IMR-90 (cell line): Measurements from ENCODE around the gene RET. TPM values are rescaled to one million over a fixed set of nuclear protein-coding genes. Genes with fewer than 3 reads are reported as not detected.

Experiments
- ATAC-seq: fragments of 200-7000 bp; cut with Tn5 transposase; 2 replicates; pipeline ENCODE4 v1.9.1; 2020; ENCODE audit warnings: low read depth, mild to moderate bottlenecking, moderate library complexity
- BruUV-seq: library from RNA; stranded (reverse); fragments of 400-500 nt; replicated peaks from 2 replicates; lab custom pipeline; 2021; lab: Mats Ljungman, UMichigan
- CTCF ChIA-PET: fragments of 300-600 bp; formaldehyde crosslinking; extraction: SDS; loops from one replicate; lab custom pipeline; 2021; ENCODE audit warnings: antibody characterized with exemption; lab: Yijun Ruan, JAX
- POLR2A ChIA-PET: fragments of 300-600 bp; sonication (Branson Sonifier 250); formaldehyde crosslinking; loops from one replicate; lab custom pipeline; 2022; ENCODE audit warnings: antibody characterized with exemption; ENCODE audit not compliant: unreplicated experiment; lab: Charles Lee
- DNase-seq: peaks from one replicate; pipeline ENCODE4 v3.0.0; 2013
- H2AFZ ChIP-seq: replicated peaks from 2 replicates; pipeline ENCODE3; 2013; ENCODE audit warnings: low read length, mild to moderate bottlenecking; ENCODE audit not compliant: poor library complexity
- H2AK5ac ChIP-seq: 2 replicates; pipeline ENCODE4 v1.6.1; 2013; ENCODE audit warnings: low read depth, low read length, inconsistent platforms
- H2AK9ac ChIP-seq: replicated peaks from 2 replicates; pipeline ENCODE3; 2013; ENCODE audit warnings: mild to moderate bottlenecking, low read depth, low read length, moderate library complexity; ENCODE audit not compliant: poor library complexity
- H2BK120ac ChIP-seq: 2 replicates; pipeline ENCODE4 v1.6.1; 2013; ENCODE audit warnings: low read depth, low read length, inconsistent platforms
- H2BK15ac ChIP-seq: 3 replicates; pipeline ENCODE4 v1.6.1; 2013; ENCODE audit warnings: low read depth, low read length, inconsistent platforms
- H2BK20ac ChIP-seq: 2 replicates; pipeline ENCODE4 v1.6.1; 2013; ENCODE audit warnings: low read depth, mild to moderate bottlenecking, inconsistent platforms, low read length, moderate library complexity
- H2BK5ac ChIP-seq: 2 replicates; pipeline ENCODE4 v1.6.1; 2013; ENCODE audit warnings: mild to moderate bottlenecking, low read depth, low read length, inconsistent platforms; ENCODE audit not compliant: poor library complexity, severe bottlenecking
- H3K14ac ChIP-seq: replicated peaks from 2 replicates; pipeline ENCODE4 v1.6.1; 2013; ENCODE audit warnings: low read depth, low read length, inconsistent platforms
- H3K18ac ChIP-seq: 2 replicates; pipeline ENCODE4 v1.6.1; 2013; ENCODE audit warnings: low read depth, low read length, control low read depth
- H3K23ac ChIP-seq: 2 replicates; pipeline ENCODE4 v1.6.1; 2013; ENCODE audit warnings: low read depth, low read length, inconsistent platforms
- H3K27ac ChIP-seq: 2 replicates; pipeline ENCODE4 v1.5.1; 2013; ENCODE audit warnings: mild to moderate bottlenecking, control low read depth, low read length; ENCODE audit not compliant: insufficient read depth
- H3K27me3 ChIP-seq: 2 replicates; pipeline ENCODE4 v1.6.1; 2013; ENCODE audit warnings: low read length; ENCODE audit not compliant: control insufficient read depth, insufficient read depth
- H3K36me3 ChIP-seq: 2 replicates; pipeline ENCODE4 v1.6.1; 2013; ENCODE audit warnings: low read length, mixed read lengths; ENCODE audit not compliant: control insufficient read depth, insufficient read depth
- H3K4ac ChIP-seq: 2 replicates; pipeline ENCODE4 v1.6.1; 2013; ENCODE audit warnings: low read depth, low read length, inconsistent platforms
- H3K4me1 ChIP-seq: 2 replicates; pipeline ENCODE4 v1.6.1; 2013; ENCODE audit warnings: low read length, mixed read lengths; ENCODE audit not compliant: control insufficient read depth, insufficient read depth
- H3K4me2 ChIP-seq: 2 replicates; pipeline ENCODE4 v1.6.1; 2013; ENCODE audit warnings: low read depth, mild to moderate bottlenecking, control low read depth, low read length, moderate library complexity
- H3K4me3 ChIP-seq: 2 replicates; pipeline ENCODE4 v1.5.1; 2013; ENCODE audit warnings: low read depth, mild to moderate bottlenecking, control low read depth, low read length, moderate library complexity; ENCODE audit not compliant: insufficient read depth
- H3K56ac ChIP-seq: 2 replicates; pipeline ENCODE4 v1.6.1; 2013; ENCODE audit warnings: low read length, inconsistent platforms; ENCODE audit not compliant: insufficient read depth; ENCODE audit errors: extremely low read depth
- H3K79me1 ChIP-seq, 2 experiments: 2 replicates each; pipeline ENCODE4 v1.6.1; 2013; ENCODE audit warnings: low read length in 2 of 2, inconsistent platforms in 1 of 2, low read depth in 1 of 2
- H3K9ac ChIP-seq: 2 replicates; pipeline ENCODE4 v1.6.1; 2013; ENCODE audit warnings: low read depth, low read length, control low read depth
- H3K9me1 ChIP-seq: 2 replicates; pipeline ENCODE4 v1.6.1; 2013; ENCODE audit warnings: low read length, inconsistent platforms; ENCODE audit not compliant: insufficient read depth
- H3K9me3 ChIP-seq: 2 replicates; pipeline ENCODE4 v1.6.1; 2013; ENCODE audit warnings: low read length; ENCODE audit not compliant: control insufficient read depth, insufficient read depth
- H4K20me1 ChIP-seq: 2 replicates; pipeline ENCODE4 v1.6.1; 2013; ENCODE audit warnings: low read length, inconsistent platforms; ENCODE audit not compliant: insufficient read depth
- H4K5ac ChIP-seq: 2 replicates; pipeline ENCODE4 v1.6.1; 2013; ENCODE audit warnings: mild to moderate bottlenecking, low read depth, low read length, control low read depth
- H4K8ac ChIP-seq, 2 experiments: 2 replicates each; pipeline ENCODE4 v1.6.1; 2013; ENCODE audit warnings: low read depth in 2 of 2, low read length in 2 of 2, control low read depth in 1 of 2, inconsistent platforms in 1 of 2
- H4K91ac ChIP-seq: 2 replicates; pipeline ENCODE4 v1.6.1; 2013; ENCODE audit warnings: low read depth, low read length, inconsistent platforms; ENCODE audit not compliant: insufficient read depth
- BHLHE40 ChIP-seq: fragments of 150-350 bp; IDR thresholded peaks from 2 replicates; pipeline ENCODE4 v1.6.1; 2016; ENCODE audit warnings: mild to moderate bottlenecking, low read depth, low read length
- RCOR1 ChIP-seq: IDR thresholded peaks from 2 replicates; pipeline ENCODE4 v1.6.1; 2012; ENCODE audit warnings: mild to moderate bottlenecking, low read length, improper control_type of control experiment; ENCODE audit not compliant: insufficient replicate concordance
- WGBS, 2 experiments: methylation state at CpG; one replicate each; pipeline versions ENCODE4 v1.1.5 to v1.1.7; 2013; ENCODE audit warnings: missing lambda C conversion rate in 2 of 2; ENCODE audit not compliant: insufficient read length in 1 of 2; ENCODE audit errors: extremely low coverage in 2 of 2; 5-methylcytosine and 5-hydroxymethylcytosine counted together
- dilution Hi-C: fragments of 300-500 bp; cut with HindIII; formaldehyde crosslinking; loops from one replicate; pipeline ENCODE4 v1.14.3; 2018; ENCODE audit warnings: low sequenced_read_pairs; ENCODE audit not compliant: unreplicated experiment
- in situ Hi-C: fragments of 300-500 bp; cut with MboI; formaldehyde crosslinking; loops from 3 replicates; pipeline ENCODE4 v1.14.3; 2019; ENCODE audit warnings: low sequenced_read_pairs, inconsistent platforms, mixed read lengths
- intact Hi-C: fragments of 100-400 bp; cut with micrococcal nuclease; formaldehyde crosslinking; loops from 2 replicates; pipeline ENCODE4 v1.10.0; 2022
- polyA plus RNA-seq, 3 experiments: library from polyadenylated mRNA; depleted of rRNA; stranded (reverse); fragments of >200 nt; gene quantifications; 2 replicates each; pipeline ENCODE4 v1.2.3, GENCODE V29; 2012; ENCODE audit warnings: low replicate concordance in 1 of 3
- total RNA-seq: library from RNA; depleted of rRNA; stranded (reverse); fragments of >200 nt; gene quantifications from 2 replicates; pipeline ENCODE4 v1.2.3, GENCODE V29; 2012

Gene RET
- total and polyA plus RNA-seq, 2 of the 4 experiments (the other 2 are of a cell fraction) = 0.10 to 0.18 TPM

GRCh38 chr10:43038783-43039623, 37.9 kb upstream of the RET start:
- ChIA-PET POLR2A (no interaction called here), CTCF (no interaction called here)
- Histone ChIP-seq H2BK5ac (no peak overlapping the region), H3K4me1 (no peaks in the 10 kb centered on the region), H2AK9ac (no peak overlapping the region), H2BK15ac (no peak overlapping the region), H3K14ac (no peak overlapping the region), H2AK5ac (no peak overlapping the region), H3K56ac (no peak overlapping the region), H2AFZ (no peak overlapping the region), H4K8ac (no peak overlapping the region), H3K27ac (no peak overlapping the region), H2BK20ac (no peak overlapping the region), H4K91ac (no peak overlapping the region), H3K79me1 (no peaks in the 10 kb centered on the region), H3K9me1 (no peaks in the 10 kb centered on the region), H4K20me1 (no peaks in the 10 kb centered on the region), H3K36me3 (no peaks in the 10 kb centered on the region), H3K4me3 (no peak overlapping the region), H4K5ac (no peak overlapping the region), H3K4me2 (no peak overlapping the region), H3K27me3 (no peaks in the 10 kb centered on the region; the same call in 1 of the 2 replicates), H3K9ac (no peak overlapping the region), H3K4ac (no peak overlapping the region), H3K18ac (no peak overlapping the region), H2BK120ac (no peak overlapping the region), H3K23ac (no peak overlapping the region), H3K9me3 (no peaks in the 10 kb centered on the region)
- intact Hi-C loops (no loop called here), in situ Hi-C loops (no loop called here), dilution Hi-C loops (no loop called here)
- TF ChIP-seq RCOR1 (no peak), BHLHE40 (no peak)
- 100% methylated on average over 1 of the region's 15 CpGs; no CpG with 5 or more reads in 1 of the 2 experiments for WGBS, 2 experiments
- no TSS peak for BruUV-seq
- DNase-seq = no peak
- no peak for ATAC-seq
